ENCODE results near the gene PPFIBP1.

DNA sequence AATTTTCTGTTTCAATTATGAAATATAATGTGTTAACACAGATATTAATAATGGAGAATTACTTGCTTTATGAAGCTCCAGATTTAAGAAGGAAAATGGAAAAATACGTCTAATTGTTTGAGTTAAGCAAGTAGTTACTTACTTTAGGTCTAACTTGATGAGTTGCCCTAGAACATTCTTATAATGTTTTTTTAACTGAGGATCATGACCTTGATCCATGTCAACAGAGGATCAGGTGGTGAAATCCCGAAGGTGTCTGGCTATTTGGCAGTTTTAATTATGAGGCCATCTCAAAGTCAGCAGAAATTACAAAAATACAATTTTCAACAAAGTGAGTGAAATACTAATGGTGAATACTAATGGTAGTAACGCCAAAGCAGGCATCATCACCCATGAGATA is 115.3 kb downstream of the PPFIBP1 start:
- TF ChIP-seq, protein P1, sequence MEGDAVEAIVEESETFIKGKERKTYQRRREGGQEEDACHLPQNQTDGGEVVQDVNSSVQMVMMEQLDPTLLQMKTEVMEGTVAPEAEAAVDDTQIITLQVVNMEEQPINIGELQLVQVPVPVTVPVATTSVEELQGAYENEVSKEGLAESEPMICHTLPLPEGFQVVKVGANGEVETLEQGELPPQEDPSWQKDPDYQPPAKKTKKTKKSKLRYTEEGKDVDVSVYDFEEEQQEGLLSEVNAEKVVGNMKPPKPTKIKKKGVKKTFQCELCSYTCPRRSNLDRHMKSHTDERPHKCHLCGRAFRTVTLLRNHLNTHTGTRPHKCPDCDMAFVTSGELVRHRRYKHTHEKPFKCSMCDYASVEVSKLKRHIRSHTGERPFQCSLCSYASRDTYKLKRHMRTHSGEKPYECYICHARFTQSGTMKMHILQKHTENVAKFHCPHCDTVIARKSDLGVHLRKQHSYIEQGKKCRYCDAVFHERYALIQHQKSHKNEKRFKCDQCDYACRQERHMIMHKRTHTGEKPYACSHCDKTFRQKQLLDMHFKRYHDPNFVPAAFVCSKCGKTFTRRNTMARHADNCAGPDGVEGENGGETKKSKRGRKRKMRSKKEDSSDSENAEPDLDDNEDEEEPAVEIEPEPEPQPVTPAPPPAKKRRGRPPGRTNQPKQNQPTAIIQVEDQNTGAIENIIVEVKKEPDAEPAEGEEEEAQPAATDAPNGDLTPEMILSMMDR (IDR thresholded peaks at IDR 0.05), result no peak
- TF ChIP-seq, protein P2, sequence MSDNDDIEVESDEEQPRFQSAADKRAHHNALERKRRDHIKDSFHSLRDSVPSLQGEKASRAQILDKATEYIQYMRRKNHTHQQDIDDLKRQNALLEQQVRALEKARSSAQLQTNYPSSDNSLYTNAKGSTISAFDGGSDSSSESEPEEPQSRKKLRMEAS (IDR thresholded peaks at IDR 0.05), result no peak
- TF ChIP-seq MYC (IDR thresholded peaks at IDR 0.05; ENCODE audit: borderline replicate concordance, low read length), result no peak
- TF ChIP-seq ZFP36 (IDR thresholded peaks at IDR 0.05; ENCODE audit: borderline replicate concordance, partially characterized antibody), result no peak
- TF ChIP-seq CBX2 (IDR thresholded peaks at IDR 0.05; ENCODE audit: borderline replicate concordance, low read depth), result no peak
- TF ChIP-seq POLR2A (IDR thresholded peaks at IDR 0.05; ENCODE audit: low read length), result no peak
- no peak for TF ChIP-seq HOXA7 (CRISPR knock-in tag; IDR thresholded peaks at IDR 0.05)
- TF ChIP-seq EHMT2 (IDR thresholded peaks at IDR 0.05; ENCODE audit: low read depth), result no peak
- TF ChIP-seq, protein P3, sequence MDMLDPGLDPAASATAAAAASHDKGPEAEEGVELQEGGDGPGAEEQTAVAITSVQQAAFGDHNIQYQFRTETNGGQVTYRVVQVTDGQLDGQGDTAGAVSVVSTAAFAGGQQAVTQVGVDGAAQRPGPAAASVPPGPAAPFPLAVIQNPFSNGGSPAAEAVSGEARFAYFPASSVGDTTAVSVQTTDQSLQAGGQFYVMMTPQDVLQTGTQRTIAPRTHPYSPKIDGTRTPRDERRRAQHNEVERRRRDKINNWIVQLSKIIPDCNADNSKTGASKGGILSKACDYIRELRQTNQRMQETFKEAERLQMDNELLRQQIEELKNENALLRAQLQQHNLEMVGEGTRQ (IDR thresholded peaks at IDR 0.05), result no peak
- TF ChIP-seq RFX5 (IDR thresholded peaks at IDR 0.05), result no peak
- TF ChIP-seq, protein P4, sequence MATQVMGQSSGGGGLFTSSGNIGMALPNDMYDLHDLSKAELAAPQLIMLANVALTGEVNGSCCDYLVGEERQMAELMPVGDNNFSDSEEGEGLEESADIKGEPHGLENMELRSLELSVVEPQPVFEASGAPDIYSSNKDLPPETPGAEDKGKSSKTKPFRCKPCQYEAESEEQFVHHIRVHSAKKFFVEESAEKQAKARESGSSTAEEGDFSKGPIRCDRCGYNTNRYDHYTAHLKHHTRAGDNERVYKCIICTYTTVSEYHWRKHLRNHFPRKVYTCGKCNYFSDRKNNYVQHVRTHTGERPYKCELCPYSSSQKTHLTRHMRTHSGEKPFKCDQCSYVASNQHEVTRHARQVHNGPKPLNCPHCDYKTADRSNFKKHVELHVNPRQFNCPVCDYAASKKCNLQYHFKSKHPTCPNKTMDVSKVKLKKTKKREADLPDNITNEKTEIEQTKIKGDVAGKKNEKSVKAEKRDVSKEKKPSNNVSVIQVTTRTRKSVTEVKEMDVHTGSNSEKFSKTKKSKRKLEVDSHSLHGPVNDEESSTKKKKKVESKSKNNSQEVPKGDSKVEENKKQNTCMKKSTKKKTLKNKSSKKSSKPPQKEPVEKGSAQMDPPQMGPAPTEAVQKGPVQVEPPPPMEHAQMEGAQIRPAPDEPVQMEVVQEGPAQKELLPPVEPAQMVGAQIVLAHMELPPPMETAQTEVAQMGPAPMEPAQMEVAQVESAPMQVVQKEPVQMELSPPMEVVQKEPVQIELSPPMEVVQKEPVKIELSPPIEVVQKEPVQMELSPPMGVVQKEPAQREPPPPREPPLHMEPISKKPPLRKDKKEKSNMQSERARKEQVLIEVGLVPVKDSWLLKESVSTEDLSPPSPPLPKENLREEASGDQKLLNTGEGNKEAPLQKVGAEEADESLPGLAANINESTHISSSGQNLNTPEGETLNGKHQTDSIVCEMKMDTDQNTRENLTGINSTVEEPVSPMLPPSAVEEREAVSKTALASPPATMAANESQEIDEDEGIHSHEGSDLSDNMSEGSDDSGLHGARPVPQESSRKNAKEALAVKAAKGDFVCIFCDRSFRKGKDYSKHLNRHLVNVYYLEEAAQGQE (IDR thresholded peaks at IDR 0.05), result no peak
- TF ChIP-seq EP300 (IDR thresholded peaks at IDR 0.05), result no peak

Data from A549 (cell line).